Measurements from ENCODE around the gene CCAR1. TPM values are rescaled to one million over a fixed set of nuclear protein-coding genes. Genes with fewer than 3 reads are reported as not detected.

The CCAR1 gene
- total RNA-seq, 1 experiment from 2014 or later = 84.4 TPM

- ATAC-seq (no peak), DNase-seq (ENCODE audit: low read depth, low spot score) (no peak)
- Histone ChIP-seq H2AFZ (ENCODE audit: low read depth, low read length, poor library complexity, severe bottlenecking) (no peak overlapping the region), H3K36me3 (ENCODE audit: control insufficient read depth in 1 of 2, insufficient read depth in 2 of 2, low read length in 2 of 2) (no peaks in the 10 kb centered on the region), H3K9me2 (ENCODE audit: insufficient read depth) (no peaks in the 10 kb centered on the region), H3K9ac (ENCODE audit: low read length) (no peak overlapping the region), H3K79me2 (ENCODE audit: insufficient read depth, low read length) (no peaks in the 10 kb centered on the region), H4K20me1 (ENCODE audit: insufficient read depth) (no peaks in the 10 kb centered on the region), H3K4me2 (ENCODE audit: low read length) (no peak overlapping the region), H3K4me3 (replicated peaks in 1 of 2; ENCODE audit: low read depth in 1 of 2, low read length in 2 of 2) (no peak overlapping the region), H3K27me3 (ENCODE audit: insufficient read depth, low read length) (no peaks in the 10 kb centered on the region), H3K4me1 (ENCODE audit: control insufficient read depth in 1 of 2, insufficient read depth in 2 of 2, low read length in 2 of 2) (no peaks in the 10 kb centered on the region), H3K27ac (ENCODE audit: low read depth, low read length) (no peak overlapping the region), H3K9me3 (ENCODE audit: control insufficient read depth in 1 of 2, insufficient read depth in 1 of 2, low read depth in 1 of 2, low read length in 2 of 2) (no peaks in the 10 kb centered on the region)
- POLR2A ChIA-PET = no interaction called here
- intact Hi-C loops (cut with micrococcal nuclease) = no loop called here
- RAD21 ChIA-PET (ENCODE audit: low non-redundant PET in 1 of 2, low total read pairs in 2 of 2, uncharacterized antibody in 2 of 2, unreplicated experiment in 2 of 2) = no interaction called here
- TF ChIP-seq CBX3 (IDR thresholded peaks at IDR 0.05; ENCODE audit: low read depth) (no peak), ELF1 (IDR thresholded peaks at IDR 0.05; ENCODE audit: borderline replicate concordance, low read depth) (no peak), SRF (IDR thresholded peaks at IDR 0.05; ENCODE audit: low read depth) (no peak), JUND (IDR thresholded peaks at IDR 0.05) (no peak), EGR1 (IDR thresholded peaks at IDR 0.05; ENCODE audit: low read depth) (no peak), FOSL1 (IDR thresholded peaks at IDR 0.05; ENCODE audit: low read depth) (no peak), SIN3A (IDR thresholded peaks at IDR 0.05; ENCODE audit: low read depth) (no peak), RAD21 (IDR thresholded peaks at IDR 0.05; ENCODE audit: low read depth) (no peak), CEBPB (IDR thresholded peaks at IDR 0.05; ENCODE audit: low read depth) (no peak), YY1 (IDR thresholded peaks at IDR 0.05; ENCODE audit: extremely low read depth, insufficient replicate concordance, low read depth, low read length) (no peak), ZNF274 (IDR thresholded peaks at IDR 0.05; ENCODE audit: low read depth, low read length) (no peak)
- TF ChIP-seq, protein P1, sequence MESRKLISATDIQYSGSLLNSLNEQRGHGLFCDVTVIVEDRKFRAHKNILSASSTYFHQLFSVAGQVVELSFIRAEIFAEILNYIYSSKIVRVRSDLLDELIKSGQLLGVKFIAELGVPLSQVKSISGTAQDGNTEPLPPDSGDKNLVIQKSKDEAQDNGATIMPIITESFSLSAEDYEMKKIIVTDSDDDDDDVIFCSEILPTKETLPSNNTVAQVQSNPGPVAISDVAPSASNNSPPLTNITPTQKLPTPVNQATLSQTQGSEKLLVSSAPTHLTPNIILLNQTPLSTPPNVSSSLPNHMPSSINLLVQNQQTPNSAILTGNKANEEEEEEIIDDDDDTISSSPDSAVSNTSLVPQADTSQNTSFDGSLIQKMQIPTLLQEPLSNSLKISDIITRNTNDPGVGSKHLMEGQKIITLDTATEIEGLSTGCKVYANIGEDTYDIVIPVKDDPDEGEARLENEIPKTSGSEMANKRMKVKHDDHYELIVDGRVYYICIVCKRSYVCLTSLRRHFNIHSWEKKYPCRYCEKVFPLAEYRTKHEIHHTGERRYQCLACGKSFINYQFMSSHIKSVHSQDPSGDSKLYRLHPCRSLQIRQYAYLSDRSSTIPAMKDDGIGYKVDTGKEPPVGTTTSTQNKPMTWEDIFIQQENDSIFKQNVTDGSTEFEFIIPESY (IDR thresholded peaks at IDR 0.05; ENCODE audit: extremely low read depth, insufficient replicate concordance, low read length) = no peak
- TF ChIP-seq, protein P2, sequence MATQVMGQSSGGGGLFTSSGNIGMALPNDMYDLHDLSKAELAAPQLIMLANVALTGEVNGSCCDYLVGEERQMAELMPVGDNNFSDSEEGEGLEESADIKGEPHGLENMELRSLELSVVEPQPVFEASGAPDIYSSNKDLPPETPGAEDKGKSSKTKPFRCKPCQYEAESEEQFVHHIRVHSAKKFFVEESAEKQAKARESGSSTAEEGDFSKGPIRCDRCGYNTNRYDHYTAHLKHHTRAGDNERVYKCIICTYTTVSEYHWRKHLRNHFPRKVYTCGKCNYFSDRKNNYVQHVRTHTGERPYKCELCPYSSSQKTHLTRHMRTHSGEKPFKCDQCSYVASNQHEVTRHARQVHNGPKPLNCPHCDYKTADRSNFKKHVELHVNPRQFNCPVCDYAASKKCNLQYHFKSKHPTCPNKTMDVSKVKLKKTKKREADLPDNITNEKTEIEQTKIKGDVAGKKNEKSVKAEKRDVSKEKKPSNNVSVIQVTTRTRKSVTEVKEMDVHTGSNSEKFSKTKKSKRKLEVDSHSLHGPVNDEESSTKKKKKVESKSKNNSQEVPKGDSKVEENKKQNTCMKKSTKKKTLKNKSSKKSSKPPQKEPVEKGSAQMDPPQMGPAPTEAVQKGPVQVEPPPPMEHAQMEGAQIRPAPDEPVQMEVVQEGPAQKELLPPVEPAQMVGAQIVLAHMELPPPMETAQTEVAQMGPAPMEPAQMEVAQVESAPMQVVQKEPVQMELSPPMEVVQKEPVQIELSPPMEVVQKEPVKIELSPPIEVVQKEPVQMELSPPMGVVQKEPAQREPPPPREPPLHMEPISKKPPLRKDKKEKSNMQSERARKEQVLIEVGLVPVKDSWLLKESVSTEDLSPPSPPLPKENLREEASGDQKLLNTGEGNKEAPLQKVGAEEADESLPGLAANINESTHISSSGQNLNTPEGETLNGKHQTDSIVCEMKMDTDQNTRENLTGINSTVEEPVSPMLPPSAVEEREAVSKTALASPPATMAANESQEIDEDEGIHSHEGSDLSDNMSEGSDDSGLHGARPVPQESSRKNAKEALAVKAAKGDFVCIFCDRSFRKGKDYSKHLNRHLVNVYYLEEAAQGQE (IDR thresholded peaks at IDR 0.05; ENCODE audit: low read depth) = no peak
- BruUV-seq (replicated peaks) = no TSS peak
- CTCF ChIA-PET = no interaction called here
These were observed 23.9 kb upstream of the CCAR1 start for GRCh38 chr10:68697106-68697505.
